EL (cell line): ENCODE measurements around the gene MTOR.
A peak's percentile ranks its signal among the peaks of the same experiment; 100 is the strongest.
"Not testable (repeated sequence)": the region's sequence is repeated elsewhere in the genome, so short reads cannot be mapped to it uniquely, and the experiment has no call there.

ENCODE experiments used
- DNase-seq: peaks from one replicate; pipeline ENCODE4 v3.0.0-alpha.2; 2016

Gene MTOR

DNA sequence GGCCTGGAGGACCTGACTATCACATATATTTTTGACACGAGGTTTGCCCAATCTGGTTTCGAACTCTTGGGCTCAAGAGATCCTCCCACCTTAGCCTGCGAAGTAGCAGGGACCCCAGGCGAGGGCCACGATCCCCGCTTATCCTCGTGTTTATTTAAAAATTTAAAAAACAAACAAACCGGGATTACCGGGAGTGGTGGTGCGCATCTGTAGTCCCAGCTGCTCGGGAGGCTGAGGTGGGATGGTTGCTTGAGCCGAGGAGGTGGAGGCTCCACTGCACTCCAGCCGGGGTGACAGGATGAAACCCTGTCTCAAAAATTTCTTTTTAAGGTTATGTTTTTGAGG lies 162.2 kb downstream of the MTOR start:
- DNase-seq: no peak

DNA sequence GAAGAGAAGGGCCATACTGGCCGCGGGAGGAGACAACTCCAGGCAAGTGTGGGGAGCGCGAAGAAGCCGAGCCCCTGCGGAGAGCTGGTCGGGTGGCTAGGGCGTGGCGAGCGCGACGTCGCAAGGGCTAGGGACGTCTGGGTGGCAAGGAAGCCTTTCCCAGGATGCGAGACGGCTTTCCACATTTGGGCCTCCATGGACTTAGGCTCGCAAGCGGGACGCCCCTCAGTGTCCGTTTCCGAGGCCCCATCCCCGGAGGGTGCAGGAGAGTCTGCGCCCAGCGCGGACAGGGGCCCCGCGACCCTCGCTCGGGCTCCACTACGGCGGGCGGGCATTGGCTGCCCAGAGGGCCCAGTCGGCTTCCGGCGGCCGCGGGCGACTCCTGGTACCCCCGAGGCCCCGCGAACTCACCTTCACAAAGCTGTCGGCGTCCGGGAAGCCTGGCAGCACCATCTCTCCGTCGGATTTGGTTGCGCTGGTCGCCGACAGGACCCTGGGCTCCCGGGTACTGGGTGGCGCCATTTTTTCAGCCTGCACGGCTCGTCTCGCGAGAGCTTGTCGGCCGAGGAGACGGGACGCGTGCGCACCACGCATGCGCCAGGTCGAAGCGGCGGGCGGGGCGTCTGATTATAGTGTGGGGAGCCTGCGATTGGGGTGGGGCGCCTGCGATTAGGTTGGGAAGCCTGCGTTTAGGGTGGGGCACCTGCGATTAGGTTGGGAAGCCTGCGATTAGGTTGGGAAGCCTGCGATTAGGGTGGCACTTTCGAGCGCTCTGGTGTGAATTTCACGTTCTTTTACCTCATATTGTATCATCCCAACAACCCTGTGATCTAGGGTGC lies 162.8 kb downstream of the MTOR start, which contains the start of gene EXOSC10:
Gene EXOSC10, minus strand, starts transcription at position 560 of the 839 bp plus-strand sequence. Its CDS starts 38 bp downstream, at position 522.
- DNase-seq: peak; percentile 90

DNA sequence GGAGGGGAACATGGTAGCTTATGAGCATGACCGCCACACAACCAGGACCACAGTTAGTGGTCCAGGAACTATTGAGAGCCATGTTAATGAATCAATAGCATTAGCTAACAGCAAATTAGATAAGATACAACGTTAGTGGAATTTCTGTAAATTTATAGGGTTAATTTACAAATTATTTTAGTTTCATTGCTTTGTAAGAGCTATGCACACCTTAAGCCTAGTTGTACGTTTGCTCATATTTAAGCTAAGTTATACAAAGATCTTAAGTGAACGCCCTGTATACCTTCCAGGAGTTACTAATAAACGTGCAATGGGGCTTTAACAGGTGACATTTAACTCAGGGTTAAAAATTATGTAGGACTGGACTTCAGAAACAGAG lies 163.4 kb downstream of the MTOR start:
- no peak for DNase-seq

DNA sequence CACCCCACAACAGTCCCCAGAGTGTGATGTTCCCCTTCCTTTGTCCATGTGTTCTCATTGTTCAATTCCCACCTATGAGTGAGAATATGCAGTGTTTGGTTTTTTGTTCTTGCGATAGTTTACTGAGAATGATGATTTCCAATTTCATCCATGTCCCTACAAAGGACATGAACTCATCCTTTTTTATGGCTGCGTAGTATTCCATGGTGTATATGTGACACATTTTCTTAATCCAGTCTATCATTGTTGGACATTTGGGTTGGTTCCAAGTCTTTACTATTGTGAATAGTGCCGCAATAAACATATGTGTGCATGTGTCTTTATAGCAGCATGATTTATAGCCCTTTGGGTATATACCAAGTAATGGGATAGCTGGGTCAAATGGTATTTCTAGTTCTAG lies 178.6 kb downstream of the MTOR start:
- not testable (repeated sequence) for DNase-seq

DNA sequence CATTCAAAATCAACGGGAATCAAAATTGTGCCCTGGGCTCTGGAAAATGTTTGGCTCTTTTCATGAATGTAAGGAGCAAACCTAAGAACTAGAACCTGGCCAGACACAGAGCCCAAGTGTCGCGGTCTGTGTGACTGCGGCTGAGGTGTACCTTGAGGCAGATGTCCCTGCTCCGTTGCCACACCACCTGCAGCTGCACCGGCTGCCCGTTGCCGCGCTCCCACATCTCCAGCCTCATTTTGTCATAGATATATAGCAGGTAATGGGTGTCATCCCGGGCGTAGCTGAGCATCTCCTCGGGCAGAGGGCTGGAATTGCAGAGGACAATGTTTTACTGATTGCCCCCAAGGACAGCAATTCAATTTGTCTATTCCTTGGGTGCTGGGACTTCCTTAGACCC lies 181.4 kb downstream of the MTOR start:
- DNase-seq: no peak

DNA sequence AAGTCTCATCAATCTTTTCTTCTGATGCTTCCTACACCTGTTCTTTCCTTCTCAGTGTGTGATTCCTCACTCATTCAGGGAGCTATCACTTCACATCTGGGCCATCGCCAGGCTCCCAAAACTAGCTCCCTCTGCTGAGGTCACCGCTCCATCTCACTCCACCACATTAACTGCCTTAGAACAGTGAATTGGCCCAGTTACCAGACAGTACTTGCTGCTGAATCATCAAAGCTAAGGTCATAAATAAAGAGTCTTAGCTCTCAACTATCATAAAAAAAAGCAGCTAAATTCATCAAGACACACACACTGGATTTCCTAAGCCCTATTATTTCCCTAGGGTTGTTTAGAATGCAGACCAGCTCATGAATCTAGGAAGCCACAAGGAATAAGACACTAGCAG lies 183.7 kb downstream of the MTOR start:
- DNase-seq: peak; percentile 47

DNA sequence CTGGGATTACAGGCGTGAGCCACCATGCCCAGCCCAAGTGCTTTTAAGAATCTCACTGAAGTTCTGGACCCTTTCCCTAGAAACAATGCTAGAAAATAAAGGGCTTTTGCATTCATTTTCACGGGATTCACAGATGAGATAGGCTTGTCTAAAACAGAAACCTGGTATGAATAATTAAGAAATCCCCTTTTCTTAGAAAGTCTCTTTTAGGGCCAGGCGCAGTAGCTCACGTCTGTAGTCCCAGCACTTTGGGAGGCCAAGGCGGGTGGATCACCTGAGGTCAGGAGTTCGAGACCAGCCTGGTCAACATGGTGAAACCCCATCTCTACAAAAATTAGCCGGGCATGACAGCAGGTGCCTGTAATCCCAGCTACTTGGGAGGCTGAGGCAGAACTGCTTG lies 189.0 kb downstream of the MTOR start:
- DNase-seq: not testable (repeated sequence)

DNA sequence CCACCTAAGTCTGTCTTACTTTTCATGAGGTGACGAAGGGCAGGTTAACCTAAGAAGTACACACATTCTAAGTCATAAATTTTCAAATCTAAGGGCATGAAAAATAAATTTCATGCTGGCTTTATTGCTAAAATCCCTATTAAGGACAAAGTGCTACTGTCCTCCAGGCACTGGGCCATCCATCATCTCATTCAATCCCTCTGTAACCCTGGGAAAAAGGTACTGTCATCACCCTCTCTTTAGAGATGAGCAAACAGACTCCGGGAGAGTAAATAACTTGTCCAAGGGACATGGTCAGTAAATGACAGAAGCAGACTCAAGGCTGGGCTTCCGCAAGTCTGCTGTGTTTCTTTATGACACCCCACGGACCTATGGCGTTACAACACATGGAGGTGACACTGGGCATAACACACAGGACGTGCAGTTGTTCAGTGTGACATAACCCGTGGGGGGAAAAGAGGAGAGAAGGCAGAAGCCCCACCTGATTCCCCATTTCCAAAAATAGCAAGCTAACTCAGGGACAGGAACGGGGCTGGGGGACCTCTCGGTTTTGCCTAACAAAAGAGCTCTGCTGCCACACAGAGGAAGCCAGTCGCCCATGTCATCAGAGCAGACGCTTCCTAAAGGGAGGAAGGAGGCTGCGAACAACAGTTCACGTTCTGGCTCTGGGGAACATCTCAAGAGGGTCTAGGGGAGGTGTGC lies 190.0 kb downstream of the MTOR start:
- DNase-seq: no peak

DNA sequence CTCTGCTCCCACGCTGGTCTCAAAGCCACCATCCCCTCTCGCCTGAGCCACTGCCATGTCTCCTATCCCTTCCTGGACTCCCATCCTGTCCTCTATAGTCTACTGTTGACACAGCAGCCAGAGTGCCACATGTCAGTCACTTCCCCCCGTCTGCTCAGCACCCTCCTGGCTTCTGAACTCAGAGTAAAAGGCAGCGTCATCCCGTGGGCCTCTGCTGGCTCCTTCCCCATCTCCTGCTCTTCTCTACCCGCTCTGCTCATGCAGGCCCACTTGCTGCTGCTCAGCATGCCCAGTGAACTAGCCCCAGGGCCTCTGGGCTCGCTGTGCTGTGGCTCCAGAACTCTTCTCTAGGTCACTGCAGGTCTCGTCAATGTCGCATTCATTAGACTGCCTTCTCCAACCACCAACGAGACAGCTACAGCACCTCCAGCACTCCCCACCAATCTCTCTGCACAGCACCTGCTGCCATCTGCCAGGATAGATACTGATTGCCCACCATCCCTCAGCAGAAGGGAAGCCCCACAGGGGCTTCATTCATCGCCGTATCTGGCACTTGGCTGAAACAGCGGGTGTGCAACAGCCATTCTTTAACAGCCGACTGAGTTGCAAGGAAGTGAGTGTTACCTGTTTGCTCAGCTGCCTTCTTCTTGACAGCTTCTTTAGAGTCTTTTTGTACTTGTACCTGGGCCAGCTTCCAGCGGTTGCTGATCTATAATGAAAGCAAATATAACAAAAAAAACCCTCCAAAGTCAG lies 190.7 kb downstream of the MTOR start:
- DNase-seq: no peak

DNA sequence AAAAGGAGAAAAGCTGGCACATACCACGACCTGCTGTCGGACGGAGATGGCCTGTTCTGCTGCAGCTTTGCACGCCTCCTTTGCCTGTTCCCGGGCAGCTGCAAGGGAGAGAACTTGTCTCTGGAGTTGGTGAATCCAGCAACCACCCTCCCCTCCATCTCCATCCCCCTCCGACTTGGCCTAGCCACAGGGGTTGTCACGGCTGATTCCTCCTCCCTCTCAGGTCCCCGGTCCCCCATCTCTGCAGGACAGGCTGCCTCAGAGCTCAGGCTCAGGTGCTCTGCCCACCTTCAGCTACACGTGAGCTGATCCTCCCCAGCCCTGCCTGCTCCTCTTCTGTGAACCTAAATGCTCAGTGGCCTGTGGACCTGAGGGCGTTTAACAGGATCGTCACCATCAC lies 191.5 kb downstream of the MTOR start:
- no peak for DNase-seq

DNA sequence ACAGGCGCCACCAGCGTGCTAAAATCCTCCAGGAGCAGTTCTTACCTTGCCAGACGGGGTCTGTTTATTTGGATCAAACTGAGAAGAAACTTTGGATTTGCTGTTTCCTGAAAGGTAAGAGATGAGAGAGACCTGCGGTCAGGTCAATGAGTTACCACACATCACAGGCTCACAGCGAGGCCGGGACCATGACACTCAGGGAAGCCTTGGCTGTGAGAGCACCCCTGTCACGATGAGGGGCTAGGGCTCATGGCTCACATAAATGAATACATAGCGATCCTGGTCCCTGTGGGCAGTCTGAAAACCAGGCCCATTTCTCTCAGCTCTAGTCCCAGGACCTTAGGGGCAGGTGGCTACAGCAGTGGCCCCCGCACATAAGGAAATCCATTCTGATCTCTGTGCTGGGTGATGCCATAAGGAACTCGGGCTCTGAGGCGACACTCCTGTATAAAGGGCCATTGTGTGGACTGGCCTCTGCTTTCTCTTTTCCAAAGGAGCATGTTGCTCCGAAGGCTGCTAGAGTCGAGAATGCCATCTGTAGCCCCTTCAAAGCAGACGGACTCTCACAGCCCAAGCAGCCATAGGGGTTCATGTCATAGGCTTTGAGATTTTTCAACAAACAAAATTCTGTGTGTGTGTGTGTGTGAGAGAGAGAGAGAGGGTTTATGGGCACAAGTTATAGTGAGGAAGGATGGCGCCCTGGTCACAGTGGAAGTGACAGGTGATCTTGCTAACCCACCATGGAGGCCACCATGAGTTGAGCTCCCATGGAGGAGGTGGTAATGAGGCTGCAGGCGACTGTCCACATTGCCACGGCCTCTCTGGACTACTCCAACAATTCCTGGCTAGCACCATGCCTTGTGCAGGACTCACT lies 193.5 kb downstream of the MTOR start:
- DNase-seq: no peak

DNA sequence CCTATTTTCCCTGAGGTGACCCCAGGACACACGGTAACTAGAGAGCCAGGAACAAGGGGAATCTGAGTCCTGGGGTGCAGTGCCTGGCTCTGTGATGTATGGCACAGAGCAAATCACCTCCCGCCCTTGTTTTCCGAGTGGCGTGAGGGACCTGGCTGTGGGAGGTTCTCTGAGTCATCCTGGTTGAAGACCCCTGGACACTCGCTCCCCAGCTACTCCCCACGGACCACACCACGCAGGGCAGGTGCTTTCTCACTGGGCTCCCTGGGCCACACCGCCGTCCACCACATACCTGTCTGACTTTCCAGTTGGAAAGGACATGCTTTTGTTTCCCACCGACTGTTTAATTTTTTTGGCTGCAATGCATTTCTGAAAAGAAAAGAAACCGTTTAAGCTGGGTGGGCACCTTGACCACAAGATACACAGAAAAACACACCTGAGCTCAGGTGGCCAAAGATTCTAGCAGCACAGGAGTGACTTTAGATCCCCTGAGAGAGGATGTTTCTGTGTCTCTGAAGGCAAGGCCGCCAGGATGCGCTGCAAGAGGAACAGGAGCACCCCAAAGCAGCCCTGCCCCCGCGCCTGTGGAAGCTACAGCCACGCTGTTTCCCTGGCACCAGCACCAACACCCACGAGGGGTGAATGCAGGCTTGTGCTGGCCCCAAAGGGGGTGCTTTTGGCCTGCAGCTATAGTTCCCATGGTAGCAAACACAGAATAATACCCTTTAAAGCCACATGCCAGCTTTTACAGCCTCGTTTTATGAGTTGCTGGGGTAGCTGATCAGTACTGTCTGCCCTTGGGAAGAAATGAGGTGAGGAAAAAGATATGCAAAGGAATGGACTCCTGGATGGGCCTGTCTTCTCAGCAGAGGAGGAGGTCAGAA lies 194.4 kb downstream of the MTOR start:
- no peak for DNase-seq

DNA sequence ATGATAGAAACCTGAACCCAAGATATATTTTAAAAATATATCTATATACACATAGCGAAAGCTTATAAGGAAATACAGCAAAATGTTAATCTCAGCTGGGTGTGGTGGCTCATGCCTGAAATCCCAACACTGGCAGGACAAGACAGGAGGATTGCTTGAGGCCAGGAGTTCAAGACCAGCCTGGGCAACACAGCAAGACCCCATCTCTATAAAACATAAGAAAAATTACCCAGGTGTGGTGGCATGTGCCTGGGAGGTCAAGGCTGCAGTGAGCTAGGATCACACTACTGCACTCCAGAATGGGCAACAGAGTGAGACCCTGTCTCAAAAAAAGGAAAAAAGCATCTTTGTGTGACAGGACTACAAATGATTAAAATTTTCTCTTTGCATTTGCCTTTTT lies 196.6 kb downstream of the MTOR start:
- DNase-seq: no peak

DNA sequence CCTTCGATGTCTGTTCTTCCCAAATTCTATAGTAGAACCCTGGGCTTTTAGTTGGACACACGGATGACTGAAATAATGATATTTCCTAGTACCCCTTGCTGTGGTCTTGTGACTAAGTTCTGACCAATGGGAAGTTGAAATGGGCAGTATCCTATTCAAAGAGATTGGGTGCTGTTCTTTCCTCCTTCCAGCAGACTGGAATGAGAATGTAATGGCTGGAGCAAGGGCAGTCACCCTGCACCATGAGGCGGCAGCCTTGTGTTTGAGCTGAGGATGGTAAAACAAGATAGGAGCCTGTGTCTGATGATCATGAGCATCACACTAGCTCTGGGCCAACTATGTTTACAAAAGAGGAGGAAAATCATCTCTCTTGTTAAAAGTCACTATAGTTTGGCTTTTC lies 197.4 kb downstream of the MTOR start:
- no peak for DNase-seq

DNA sequence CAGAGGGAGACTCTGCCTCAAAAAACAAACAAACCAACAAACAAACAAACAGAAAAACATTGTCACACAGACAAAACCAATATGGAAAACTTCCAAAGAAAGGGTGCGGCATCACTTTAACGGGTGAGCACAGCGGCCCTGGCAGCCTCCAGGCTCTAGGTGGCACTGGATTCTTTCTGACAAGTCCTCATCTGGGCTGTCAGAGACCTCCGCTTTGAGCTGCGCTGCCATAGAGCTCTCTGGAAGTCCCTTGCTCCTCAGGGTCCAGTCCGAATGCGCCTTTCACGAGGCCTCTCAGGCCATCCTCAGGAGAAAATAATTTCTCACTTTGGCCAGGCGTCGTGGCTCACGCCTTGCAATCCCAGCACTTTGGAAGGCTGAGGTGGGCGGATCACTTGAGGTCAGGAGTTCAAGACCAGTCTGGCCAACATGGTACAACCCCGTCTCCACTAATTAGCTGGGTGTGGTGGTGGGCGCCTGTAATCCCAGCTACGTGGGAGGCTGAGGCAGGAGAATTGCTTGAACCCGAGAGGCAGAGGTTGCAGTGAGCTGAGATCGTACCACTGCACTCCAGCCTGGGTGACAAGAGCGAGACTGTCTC lies 198.3 kb downstream of the MTOR start:
- not testable (repeated sequence) for DNase-seq

DNA sequence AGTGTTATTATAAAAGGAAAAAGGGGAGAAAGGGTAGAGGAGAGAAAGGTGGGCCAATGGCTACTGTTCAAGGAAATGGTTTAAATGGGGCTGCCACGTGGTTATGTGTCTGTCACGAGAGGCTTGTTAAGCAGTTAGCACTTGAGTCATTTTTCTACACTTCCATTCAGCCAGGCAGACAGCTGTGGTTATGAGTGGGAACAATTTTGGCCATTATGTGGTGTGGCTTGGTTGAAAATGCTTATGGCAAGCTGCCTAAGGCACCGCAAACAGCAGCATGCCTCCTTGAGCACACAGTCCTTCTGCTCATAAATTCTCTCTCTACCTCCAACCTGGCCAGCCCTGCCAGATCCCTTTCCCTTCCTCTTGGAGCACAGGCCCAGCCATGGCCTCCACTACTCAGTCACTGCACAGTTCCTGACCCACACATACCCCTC lies 199.4 kb downstream of the MTOR start:
- DNase-seq: peak; percentile 27

DNA sequence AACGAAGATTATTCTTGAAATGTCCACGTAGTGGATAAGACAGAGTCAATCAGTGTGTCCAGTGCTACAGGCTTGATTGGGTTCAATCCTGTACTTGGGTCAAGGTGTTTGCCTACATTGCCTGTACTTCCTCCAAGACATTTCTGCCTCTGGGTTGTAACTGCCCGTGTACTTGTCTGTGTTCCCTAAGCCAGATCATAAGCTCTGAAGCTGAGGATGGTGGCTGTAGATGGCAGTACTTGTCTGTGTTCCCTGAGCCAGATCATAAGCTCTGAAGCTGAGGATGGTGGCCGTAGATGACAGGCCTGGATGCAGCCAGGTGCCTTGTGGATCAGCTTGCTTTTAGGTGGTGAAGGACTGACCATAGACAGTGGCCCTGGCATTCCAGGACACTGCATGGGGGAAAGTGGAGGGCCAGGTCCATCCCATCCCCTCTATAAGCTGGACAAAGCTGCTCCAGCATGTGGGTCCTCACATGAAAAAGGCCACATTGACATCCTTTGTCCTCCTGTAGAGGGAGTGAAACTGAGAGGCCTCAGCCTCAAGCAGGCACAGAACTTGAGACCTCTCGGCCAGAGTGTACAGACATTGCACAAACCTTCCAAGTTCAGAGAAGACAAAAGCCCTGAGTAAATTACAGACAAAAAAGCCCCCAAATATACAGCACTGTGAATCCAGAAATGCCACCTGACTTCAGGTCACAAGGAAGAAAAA lies 200.5 kb downstream of the MTOR start:
- DNase-seq: no peak

DNA sequence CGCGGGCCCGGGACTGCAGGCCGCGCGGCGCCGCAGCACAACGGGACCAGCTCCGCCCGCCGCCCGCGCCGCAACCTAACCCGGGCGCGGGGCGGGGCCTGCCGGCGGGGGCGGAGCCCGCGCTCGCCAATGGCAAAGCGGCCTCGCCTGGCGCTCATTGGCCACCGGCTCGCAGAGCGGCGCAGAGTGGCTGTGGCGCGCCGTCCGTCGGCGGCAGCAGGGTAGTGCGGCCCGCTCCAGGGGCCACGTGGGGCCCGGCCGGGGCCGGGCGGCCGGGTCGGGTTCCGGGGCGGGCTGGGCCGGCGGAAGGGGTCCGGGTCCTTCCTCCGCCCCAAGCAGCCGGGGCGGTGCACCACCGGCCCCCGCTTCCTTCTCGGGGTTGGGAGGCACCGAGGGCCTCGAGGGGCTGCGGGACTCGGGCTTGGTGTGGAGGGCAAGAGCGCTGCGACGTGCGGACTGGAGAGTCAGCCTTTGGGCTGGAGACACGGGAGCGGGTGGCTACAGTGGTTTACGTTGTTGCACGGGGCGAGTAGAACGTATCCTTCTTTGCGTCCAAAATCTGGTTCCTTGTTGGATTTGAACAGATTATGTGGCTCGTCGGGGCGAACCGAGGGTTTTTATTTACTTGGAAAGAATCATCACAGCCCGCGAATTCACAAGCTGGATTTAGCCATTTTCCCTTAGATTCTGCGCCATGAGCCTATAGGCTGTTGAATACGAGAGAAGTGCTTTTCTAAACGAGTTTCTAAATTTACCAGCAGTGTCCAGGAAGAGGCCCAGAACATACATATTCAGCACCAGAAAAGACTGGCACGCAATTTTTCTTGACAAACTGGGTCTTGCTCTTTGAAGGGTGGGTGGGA lies 202.2 kb downstream of the MTOR start, which contains the start of gene SRM:
Gene SRM, minus strand, starts transcription at position 51 of the 863 bp plus-strand sequence. CDS start 75 bp downstream, outside the sequence.
- DNase-seq: peak; percentile 91
